ENCODE data around the gene OST4. TPM values are rescaled to one million over a fixed set of nuclear protein-coding genes. Genes with fewer than 3 reads are reported as not detected.
"Not testable (repeated sequence)": the region's sequence is repeated elsewhere in the genome, so short reads cannot be mapped to it uniquely, and the experiment has no call there.

The OST4 gene
- 100 to 1,000 TPM; 219 to 260 TPM for total RNA-seq
- polyA plus RNA-seq: 100 to 1,000 TPM; 531 to 750 TPM
- long read RNA-seq, donor 1, transcript OST4-203 (3 exons, 561 nt): major isoform, 29 of 30 reads
- long read RNA-seq, donor 1, partial matches to known transcripts: 0 of 30 reads
- long read RNA-seq, donor 1, other reads (novel, unspliced or antisense): 1 of 30 reads
- long read RNA-seq, donor 2, transcript OST4-203 (3 exons, 561 nt): major isoform, 72 of 74 reads
- long read RNA-seq, donor 2, partial matches to known transcripts: 0 of 74 reads
- long read RNA-seq, donor 2, other reads (novel, unspliced or antisense): 0 of 74 reads

DNA sequence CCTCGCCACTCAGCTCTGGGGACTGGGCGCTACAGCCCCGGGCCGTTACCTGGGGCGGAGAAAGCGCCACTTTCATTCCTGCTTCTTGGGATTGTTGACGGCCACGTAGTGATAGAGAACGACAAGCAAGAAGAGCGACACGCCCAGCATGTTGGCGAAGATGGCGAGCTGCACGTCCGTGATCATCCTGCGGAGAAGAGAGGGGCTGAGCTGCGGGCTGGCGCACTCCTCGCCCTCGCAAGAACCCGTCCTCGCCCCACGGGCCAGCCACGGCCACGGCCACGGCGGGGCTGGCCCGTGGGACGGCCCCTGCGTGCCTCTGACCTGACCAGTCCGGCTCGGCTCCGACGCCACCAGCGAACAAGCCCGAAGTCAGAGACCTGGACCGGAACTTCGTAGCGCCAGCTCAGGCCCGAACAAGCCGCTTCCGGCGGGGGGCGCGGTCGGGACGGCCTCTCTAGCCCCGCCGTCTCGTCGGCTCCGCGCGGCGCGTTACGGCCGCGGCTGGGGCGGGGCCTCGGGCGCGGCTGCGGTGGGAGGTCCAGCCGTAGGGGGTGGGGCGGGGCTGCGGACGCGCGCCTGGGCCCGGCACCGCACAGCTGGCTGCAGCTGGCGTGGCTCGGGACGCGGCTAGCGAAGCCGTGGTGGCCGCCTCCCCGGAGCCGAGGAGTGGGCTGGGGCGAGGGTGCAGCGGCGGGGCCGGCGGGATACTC lies at the start of gene OST4:
Gene OST4 (minus strand): TSS at position 378 of the 713 bp plus-strand sequence.
- Histone ChIP-seq H3K9me3 (ENCODE audit: control insufficient read depth, low read length) (no peaks in the 10 kb centered on the region), H3K4me1 (ENCODE audit: control insufficient read depth in 1 of 2, insufficient read depth in 2 of 2, low read length in 2 of 2) (no peaks in the 10 kb centered on the region), H3K27ac (ENCODE audit: low read depth in 1 of 2, low read length in 2 of 2) (peak within 1 kb of the TSS; percentile 83 to 90), H3K27me3 (ENCODE audit: control insufficient read depth in 1 of 2, insufficient read depth in 2 of 2, low read length in 1 of 2) (no peaks in the 10 kb centered on the region), H3K4me3 (ENCODE audit: low read length in 2 of 2) (peak within 1 kb of the TSS; percentile 50 to 76), H3K36me3 (ENCODE audit: control insufficient read depth in 1 of 2, insufficient read depth in 2 of 2, low read length in 1 of 2) (no peaks in the 10 kb centered on the region)
- intact Hi-C loops (cut with DNase I): loop anchor here in 1 of 2 donors (2.0 kb wide), 1 partner anchor 19 kb away; no protein-coding TSS in a partner anchor
- ATAC-seq (ENCODE audit: low FRiP score): peak; percentile 96
- 0% methylated on average over 64 to 86 of the region's 86 CpGs for WGBS, 2 donors
- DNase-seq: peak; percentile 97 to 98

DNA sequence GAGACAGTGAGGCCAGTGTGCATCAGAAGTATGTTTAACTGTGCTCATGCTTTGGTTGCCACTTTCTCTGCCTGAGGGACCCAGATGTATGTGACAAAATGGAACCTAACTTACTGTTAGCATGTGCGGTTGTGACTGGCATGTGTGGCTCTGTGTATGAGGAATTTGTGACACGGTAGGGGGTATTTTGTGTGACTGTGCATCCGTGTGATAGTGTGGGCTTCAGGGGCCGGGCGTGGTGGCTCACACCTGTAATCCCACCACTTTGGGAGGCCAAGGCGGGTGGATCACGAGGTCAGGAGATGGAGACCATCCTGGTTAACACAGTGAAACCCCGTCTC lies 47.8 kb upstream of the OST4 start:
- H3K9me3 ChIP-seq (ENCODE audit: control insufficient read depth, low read length); H3K36me3 ChIP-seq (ENCODE audit: control insufficient read depth in 1 of 2, insufficient read depth in 2 of 2, low read length in 1 of 2); H3K27ac ChIP-seq (ENCODE audit: low read depth in 1 of 2, low read length in 2 of 2); H3K4me1 ChIP-seq (ENCODE audit: control insufficient read depth in 1 of 2, insufficient read depth in 2 of 2, low read length in 2 of 2); DNase-seq; H3K4me3 ChIP-seq (ENCODE audit: low read length in 2 of 2); H3K27me3 ChIP-seq (ENCODE audit: control insufficient read depth in 1 of 2, insufficient read depth in 2 of 2, low read length in 1 of 2); ATAC-seq (ENCODE audit: low FRiP score); intact Hi-C loops (cut with DNase I): not testable (repeated sequence)
- WGBS, 2 donors: 74 to 75% methylated on average over 8 of the region's 8 CpGs

DNA sequence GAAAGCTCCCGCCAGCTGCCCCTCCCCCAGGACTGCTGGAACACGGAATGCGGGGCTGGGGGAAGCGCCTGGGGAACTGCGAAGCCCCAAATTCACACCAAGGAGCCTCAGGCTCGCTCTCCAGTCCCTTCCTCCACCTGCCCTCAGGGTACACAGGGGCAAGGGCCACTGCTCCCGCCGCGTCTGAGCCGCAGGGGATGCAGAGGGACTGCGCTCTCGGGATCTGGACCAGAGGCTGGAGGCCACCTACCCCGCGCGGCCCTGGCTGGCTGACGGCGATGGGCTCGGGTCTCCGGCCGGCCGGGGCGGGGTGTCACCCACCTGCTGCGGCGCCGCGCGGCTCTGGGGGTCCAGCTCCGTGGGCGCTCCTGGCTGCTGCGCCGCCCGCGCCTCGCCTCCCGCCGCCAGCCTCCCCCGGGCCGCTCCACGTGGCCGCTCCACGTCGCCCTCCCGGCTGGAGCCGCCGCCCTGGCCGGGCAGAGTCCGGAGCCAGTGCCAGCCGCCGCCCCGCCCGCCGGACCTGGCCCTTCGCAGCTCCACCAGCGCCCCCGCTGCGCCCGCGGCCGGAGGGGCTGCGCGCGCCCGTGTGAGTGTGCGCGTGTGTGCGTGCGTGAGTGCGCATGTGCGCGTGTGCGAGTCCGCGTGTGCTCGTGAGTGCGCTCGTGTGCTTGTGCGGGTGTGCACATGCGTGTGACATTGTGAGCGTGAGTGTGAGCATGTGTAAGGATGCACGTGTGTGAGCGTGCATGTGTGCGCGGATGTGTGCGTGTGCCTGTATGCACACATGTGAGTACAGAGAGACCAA lies 47.3 kb upstream of the OST4 start, which contains the start of gene CGREF1:
Gene CGREF1 (minus strand): TSS at position 604 of the 805 bp plus-strand sequence. CDS start 14,762 bp downstream, outside the sequence.
- no peaks in the 10 kb centered on the region for H3K36me3 ChIP-seq (ENCODE audit: control insufficient read depth in 1 of 2, insufficient read depth in 2 of 2, low read length in 1 of 2)
- 3 to 4% methylated on average over 66 to 84 of the region's 84 CpGs for WGBS, 2 donors
- no peaks in the 10 kb centered on the region for H3K9me3 ChIP-seq (ENCODE audit: control insufficient read depth, low read length)
- intact Hi-C loops (cut with DNase I): no loop called here
- ATAC-seq (ENCODE audit: low FRiP score): no peak
- DNase-seq: no peak
- H3K27ac ChIP-seq (ENCODE audit: low read depth in 1 of 2, low read length in 2 of 2): no peak within 1 kb of the TSS
- H3K4me3 ChIP-seq (ENCODE audit: low read length in 2 of 2): peak within 1 kb of the TSS in 1 of 2 donors; percentile 5
- H3K4me1 ChIP-seq (ENCODE audit: control insufficient read depth in 1 of 2, insufficient read depth in 2 of 2, low read length in 2 of 2): no peaks in the 10 kb centered on the region
- H3K27me3 ChIP-seq (ENCODE audit: control insufficient read depth in 1 of 2, insufficient read depth in 2 of 2, low read length in 1 of 2): no peaks in the 10 kb centered on the region

DNA sequence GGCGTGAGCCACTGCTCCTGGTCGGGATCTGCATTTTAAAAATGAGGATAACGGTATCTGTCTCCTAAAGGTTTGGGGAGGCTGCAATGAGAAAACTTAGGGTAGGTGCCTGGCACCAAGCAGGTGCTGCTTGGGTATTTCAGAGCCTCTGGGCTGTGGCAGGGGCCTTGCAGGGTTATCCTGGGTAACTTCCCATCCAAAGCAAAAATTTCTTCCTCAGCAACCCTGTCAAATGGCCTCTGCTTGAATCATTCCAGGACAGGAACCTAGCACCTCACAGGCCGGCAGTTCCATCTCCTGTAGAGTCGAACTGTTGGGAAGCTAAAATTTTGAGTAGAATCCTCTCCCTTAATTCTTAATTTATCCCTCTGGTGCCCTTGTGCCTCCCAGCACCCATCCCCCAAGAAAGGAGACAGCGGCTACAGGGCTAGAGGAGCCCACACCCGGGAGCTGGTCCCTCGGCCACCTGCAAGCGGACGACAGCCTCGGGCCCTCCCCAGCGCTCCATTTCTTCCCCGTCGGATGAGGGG lies 46.6 kb upstream of the OST4 start:
- no peak for DNase-seq
- Histone ChIP-seq H3K4me3 (ENCODE audit: low read length in 2 of 2) (no peak overlapping the region), H3K27me3 (ENCODE audit: control insufficient read depth in 1 of 2, insufficient read depth in 2 of 2, low read length in 1 of 2) (no peaks in the 10 kb centered on the region), H3K9me3 (ENCODE audit: control insufficient read depth, low read length) (no peaks in the 10 kb centered on the region), H3K4me1 (ENCODE audit: control insufficient read depth in 1 of 2, insufficient read depth in 2 of 2, low read length in 2 of 2) (no peaks in the 10 kb centered on the region), H3K27ac (ENCODE audit: low read depth in 1 of 2, low read length in 2 of 2) (no peak overlapping the region), H3K36me3 (ENCODE audit: control insufficient read depth in 1 of 2, insufficient read depth in 2 of 2, low read length in 1 of 2) (no peaks in the 10 kb centered on the region)
- WGBS, 2 donors: 27 to 30% methylated on average over 14 of the region's 14 CpGs
- ATAC-seq (ENCODE audit: low FRiP score): no peak
- intact Hi-C loops (cut with DNase I): no loop called here

DNA sequence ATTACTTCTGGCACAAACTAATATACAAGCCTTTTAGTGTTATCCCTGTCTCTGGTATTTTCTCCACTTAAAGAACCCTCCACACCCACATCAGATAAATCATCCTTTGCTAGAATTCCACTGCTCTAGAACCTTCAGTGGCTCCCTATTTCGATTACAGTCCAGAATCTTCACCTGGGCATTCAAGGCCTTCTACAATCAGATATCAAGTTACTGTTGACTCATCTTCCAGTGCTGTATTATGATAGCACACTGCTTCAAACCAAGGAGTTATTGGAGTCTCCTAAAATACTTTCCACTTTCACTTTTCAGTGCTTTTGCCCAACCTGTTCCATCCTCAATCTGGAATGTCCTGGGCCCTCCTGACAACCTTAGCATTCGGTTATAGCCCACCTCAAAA lies 44.1 kb upstream of the OST4 start:
- ATAC-seq (ENCODE audit: low FRiP score) (no peak), DNase-seq (no peak)
- Histone ChIP-seq H3K4me3 (ENCODE audit: low read length in 2 of 2) (no peak overlapping the region), H3K27me3 (ENCODE audit: control insufficient read depth in 1 of 2, insufficient read depth in 2 of 2, low read length in 1 of 2) (no peaks in the 10 kb centered on the region), H3K4me1 (ENCODE audit: control insufficient read depth in 1 of 2, insufficient read depth in 2 of 2, low read length in 2 of 2) (no peaks in the 10 kb centered on the region), H3K9me3 (ENCODE audit: control insufficient read depth, low read length) (no peaks in the 10 kb centered on the region), H3K36me3 (ENCODE audit: control insufficient read depth in 1 of 2, insufficient read depth in 2 of 2, low read length in 1 of 2) (no peaks in the 10 kb centered on the region), H3K27ac (ENCODE audit: low read depth in 1 of 2, low read length in 2 of 2) (no peak overlapping the region)
- 68 to 76% methylated on average over 2 of the region's 2 CpGs for WGBS, 2 donors
- intact Hi-C loops (cut with DNase I): no loop called here

DNA sequence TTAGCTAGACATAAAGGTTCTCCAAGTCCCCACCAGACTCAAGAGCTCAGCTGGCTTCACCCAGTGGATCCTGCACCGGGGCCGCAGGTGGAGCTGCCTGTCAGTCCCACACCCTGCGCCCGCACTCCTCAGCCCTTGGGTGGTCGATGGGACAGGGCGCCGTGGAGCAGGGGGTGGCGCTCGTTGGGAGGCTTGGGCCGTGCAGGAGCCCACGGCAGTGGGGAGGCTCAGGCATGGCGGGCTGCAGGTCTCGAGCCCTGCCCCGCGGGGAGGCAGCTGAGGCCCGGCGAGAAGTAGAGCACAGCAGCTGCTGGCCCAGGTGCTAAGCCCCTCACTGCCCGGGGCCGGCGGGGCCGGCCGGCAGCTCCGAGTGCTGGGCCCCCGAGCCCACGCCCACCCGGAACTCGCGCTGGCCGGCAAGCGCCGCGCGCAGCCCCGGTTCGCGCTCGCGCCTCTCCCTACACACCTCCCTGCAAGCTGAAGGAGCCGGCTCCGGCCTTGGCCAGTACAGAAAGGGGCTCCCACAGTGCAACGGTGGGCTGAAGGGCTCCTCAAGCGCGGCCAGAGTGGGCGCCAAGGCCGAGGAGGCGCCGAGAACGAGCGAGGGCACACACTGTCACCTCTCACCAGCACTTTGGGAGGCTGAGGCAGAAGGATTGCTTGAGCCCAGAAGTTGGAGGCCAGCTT lies 40.1 kb upstream of the OST4 start:
- H3K36me3 ChIP-seq (ENCODE audit: control insufficient read depth in 1 of 2, insufficient read depth in 2 of 2, low read length in 1 of 2); H3K4me3 ChIP-seq (ENCODE audit: low read length in 2 of 2); ATAC-seq (ENCODE audit: low FRiP score); H3K4me1 ChIP-seq (ENCODE audit: control insufficient read depth in 1 of 2, insufficient read depth in 2 of 2, low read length in 2 of 2); intact Hi-C loops (cut with DNase I); H3K27me3 ChIP-seq (ENCODE audit: control insufficient read depth in 1 of 2, insufficient read depth in 2 of 2, low read length in 1 of 2); H3K27ac ChIP-seq (ENCODE audit: low read depth in 1 of 2, low read length in 2 of 2); H3K9me3 ChIP-seq (ENCODE audit: control insufficient read depth, low read length): not testable (repeated sequence)
- 90 to 92% methylated on average over 47 to 49 of the region's 49 CpGs for WGBS, 2 donors
- peak in 1 of 2 donors; percentile 21 for DNase-seq

DNA sequence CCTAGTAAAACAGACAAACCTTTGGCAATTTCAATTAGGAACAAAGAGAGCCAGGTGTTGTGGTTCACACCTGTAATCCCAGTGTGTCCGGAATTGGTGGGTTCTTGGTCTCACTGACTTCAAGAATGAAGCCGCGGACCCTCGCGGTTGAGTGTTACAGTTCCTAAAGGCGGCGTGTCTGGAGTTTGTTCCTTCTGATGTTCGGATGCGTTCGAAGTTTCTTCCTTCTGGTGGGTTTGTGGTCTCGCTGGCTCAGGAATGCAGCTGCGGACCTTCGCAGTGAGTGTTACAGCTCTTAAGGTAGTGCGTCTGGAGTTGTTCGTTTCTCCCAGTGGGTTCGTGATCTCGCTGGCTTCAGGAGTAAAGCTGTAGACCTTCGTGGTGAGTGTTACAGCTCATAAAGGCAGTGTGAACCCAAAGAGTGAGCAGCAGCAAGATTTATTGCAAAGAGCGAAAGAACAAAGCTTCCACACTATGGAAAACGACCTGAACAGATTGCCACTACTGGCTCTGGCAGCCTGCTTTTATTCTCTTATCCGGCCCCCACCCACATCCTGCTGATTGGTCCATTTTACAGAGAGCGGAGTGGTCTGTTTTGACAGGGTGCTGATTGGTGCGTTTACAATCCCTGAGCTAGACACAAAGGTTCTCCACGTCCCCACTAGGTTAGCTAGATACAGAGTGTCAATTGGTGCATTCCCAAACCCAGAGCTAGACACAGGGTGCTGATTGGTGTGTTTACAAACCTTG lies 39.3 kb upstream of the OST4 start:
- ATAC-seq (ENCODE audit: low FRiP score); H3K27me3 ChIP-seq (ENCODE audit: control insufficient read depth in 1 of 2, insufficient read depth in 2 of 2, low read length in 1 of 2); H3K9me3 ChIP-seq (ENCODE audit: control insufficient read depth, low read length); DNase-seq; H3K36me3 ChIP-seq (ENCODE audit: control insufficient read depth in 1 of 2, insufficient read depth in 2 of 2, low read length in 1 of 2); H3K4me3 ChIP-seq (ENCODE audit: low read length in 2 of 2); intact Hi-C loops (cut with DNase I); H3K27ac ChIP-seq (ENCODE audit: low read depth in 1 of 2, low read length in 2 of 2); H3K4me1 ChIP-seq (ENCODE audit: control insufficient read depth in 1 of 2, insufficient read depth in 2 of 2, low read length in 2 of 2): not testable (repeated sequence)
- 76 to 84% methylated on average over 24 of the region's 24 CpGs for WGBS, 2 donors

All from aorta (tissue), 5 donors.